ENCODE measurements around the gene PACSIN2.
A peak's percentile ranks its signal among the peaks of the same experiment; 100 is the strongest.

The PACSIN2 gene

GRCh38 chr22:42862045-42862734, 152.8 kb downstream of the PACSIN2 start:
- no peak for DNase-seq (ENCODE audit: low read depth in 2 of 2)

GRCh38 chr22:42860968-42861367, 154.0 kb downstream of the PACSIN2 start:
- DNase-seq (ENCODE audit: low read depth in 2 of 2), result no peak

DNA sequence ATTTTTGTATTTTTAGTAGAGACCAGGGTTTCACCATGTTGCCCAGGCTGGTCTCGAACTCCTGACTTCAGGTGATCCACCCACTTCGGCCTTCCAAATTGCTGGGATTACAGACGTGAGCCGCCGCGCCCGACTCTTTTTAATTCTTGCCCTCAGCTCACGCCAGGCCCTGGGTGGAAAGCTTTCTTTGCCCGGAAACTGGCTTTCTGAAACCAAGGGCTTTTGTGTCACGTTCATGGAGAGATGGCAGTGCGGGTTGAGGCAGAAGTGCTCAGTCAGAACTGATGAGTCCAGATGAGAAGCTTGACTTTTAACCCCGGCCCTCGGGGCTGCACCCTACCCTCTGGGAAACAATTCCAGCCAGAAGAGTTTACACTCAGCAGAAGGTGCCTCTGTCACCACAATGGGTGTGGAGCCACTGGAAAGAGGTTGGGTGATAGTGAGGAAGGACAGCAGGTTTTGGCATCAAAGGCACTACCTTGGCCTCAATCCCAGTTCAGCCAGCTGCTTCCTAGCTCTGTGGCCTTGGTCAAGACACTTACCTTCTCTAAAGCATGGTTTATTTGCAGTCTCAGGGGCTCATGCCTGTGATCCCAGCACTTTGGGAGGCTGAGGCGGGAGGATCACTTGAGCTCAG, 157.0 kb downstream of the PACSIN2 start:
- no peak for DNase-seq (ENCODE audit: low read depth in 2 of 2)

DNA sequence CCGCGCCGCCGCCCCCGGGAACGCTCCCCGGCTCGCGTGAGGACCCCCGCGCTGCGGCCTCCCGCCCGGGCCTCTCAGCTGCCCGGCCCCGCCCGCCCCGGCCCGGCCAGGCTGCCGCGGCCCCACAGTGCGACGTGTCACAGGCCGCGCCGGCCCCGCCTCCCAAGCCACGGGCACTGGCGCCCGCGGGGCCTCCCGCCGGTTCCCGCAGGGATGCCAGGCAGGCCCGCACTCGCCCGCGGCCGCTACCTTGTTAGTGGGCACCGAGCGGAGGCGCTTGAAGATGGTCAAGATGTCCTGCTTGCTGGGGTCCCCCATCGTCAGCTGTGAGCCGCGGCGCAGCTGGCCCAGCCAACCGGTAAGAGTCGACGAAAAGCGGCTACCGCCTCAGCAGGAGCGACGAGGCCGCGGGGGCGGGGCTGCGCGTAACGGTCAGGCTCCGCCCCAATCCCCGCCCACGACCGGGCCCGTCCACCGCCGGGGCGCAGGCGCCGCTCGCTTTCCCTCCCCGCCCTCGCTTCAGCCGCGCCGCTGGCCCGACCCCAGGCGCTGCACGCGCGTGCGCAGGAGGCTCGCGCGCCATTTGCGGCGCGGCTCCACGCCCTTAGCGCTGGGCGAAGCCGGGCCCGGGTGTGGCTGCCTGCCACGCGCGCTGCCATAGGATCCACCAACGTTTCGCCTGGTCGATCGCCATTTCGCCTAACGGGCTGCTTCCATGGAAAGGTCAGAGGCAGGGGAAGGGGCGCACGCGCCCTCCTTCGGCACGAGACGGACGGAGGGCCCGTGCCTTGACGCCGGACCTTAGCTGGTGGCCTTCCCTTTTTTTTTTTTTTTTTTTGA, 157.9 kb downstream of the PACSIN2 start, which contains the start of gene ARFGAP3:
TSS of gene ARFGAP3 (minus strand) at position 409 of the 840 bp plus-strand sequence. CDS start at position 318, 91 bp downstream.
- peak; percentile 88 to 95 for DNase-seq (ENCODE audit: low read depth in 2 of 2)

DNA sequence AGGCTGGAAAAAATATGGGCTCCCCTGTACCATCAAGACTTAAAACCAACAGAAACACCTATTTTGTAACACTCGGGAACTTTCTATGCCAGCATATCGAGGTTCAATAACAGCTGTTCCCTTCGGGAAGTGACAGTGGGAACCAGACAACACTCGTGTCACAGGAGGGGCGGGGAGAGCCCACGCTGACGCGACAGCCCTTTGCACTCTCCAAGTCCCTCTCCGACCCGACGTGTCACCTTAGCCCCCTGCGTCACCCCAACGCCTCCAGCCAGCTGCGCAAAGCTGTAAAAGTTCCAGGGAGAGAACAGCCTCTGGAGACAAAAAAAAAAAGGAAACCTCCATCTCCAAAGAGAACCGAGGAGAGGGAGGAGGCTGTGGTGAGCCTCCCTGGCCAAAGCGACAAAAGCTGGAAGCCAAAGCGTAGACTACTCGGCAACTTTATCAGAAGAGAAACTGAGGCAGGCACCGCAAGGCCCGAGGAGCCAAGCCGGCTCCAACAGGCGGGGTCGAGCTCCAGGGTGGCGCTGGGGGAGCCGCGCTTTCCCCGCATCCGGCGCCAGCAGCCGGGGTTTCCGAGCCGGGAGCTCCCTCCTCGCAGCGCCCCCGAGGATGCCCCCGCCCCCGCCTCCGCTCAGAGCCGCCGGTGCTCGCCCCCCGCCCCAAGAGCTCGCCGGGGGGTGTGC, 158.6 kb downstream of the PACSIN2 start:
- DNase-seq (ENCODE audit: low read depth in 2 of 2), result peak; percentile 21 to 22

- no peak for DNase-seq (ENCODE audit: low read depth in 2 of 2)
Measured at GRCh38 chr22:42855721-42856120, 159.2 kb downstream of the PACSIN2 start.

DNA sequence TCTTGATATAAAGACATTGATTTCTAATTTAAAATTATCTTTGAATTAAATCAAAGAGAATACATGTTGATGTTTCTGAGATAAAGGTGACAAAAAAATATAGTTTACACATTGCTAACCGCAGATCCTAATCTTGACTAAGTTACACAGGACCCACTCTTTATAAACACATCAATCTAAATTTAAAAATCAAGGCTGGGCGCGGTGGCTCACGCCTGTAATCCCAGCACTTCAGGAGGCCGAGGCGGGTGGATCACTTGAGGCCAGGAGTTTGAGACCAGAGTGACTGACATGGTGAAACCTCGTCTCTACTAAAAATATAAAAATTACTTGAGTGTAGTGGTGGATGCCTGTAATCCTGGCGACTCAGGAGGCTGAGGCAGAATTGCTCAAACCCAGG, 159.7 kb downstream of the PACSIN2 start:
- DNase-seq (ENCODE audit: low read depth in 2 of 2), result no peak

GRCh38 chr22:42848941-42849550, 165.9 kb downstream of the PACSIN2 start:
- DNase-seq (ENCODE audit: low read depth in 2 of 2), result no peak

DNA sequence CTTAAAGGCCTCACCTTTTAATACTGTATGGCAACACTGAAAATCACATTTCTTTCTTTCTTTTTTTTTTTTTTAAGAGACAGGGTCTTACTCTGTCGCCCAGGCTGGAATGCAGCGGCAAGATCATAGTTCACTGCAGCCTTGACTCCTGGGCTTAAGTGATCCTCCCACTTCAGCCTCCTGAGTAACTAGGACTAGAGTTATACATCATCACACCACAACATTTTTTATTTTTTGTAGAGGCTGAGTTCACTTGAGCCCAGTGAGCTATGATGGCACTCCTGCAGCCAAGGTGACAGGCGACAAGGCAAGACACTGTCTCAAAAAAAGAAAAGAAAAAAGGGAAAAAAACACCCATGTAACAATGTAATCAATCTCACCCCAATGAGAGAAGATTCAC, 167.8 kb downstream of the PACSIN2 start:
- DNase-seq (ENCODE audit: low read depth in 2 of 2), result no peak

GRCh38 chr22:42844756-42845155, 170.2 kb downstream of the PACSIN2 start:
- no peak for DNase-seq (ENCODE audit: low read depth in 2 of 2)

DNA sequence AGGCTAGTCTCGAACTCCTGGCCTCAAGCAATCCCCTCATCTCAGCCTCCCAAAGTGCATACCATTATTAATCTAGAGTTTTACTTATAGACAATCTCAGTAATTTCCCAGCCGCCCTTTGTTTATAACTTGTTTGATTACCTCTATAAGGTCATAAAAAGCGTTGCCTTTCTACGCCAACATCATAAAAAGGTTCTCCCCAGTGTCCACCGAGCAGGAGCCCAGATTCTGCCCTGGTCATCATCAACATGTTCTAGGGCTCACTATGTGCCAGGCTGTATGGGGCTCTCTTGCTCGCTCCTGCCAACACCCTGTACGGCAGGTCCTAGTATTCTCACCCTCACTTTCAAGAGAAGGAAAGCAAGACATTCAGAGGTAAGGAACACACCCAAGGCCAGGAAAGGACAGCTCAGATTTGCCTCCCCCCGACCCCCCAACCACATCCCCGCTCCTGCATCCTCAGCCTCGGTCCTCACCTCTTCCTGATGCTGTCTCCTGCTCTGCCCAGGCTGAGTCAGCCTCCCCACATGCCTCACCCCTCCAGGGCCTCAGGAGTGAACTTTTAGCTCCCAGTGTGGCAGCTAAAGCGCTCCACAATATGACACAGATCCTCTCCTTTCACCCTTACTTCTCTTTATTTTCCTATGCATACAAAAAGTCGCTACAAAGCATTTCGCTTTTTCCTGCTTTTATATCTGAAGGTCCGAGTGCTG, 172.1 kb downstream of the PACSIN2 start:
- no peak for DNase-seq (ENCODE audit: low read depth in 2 of 2)

DNA sequence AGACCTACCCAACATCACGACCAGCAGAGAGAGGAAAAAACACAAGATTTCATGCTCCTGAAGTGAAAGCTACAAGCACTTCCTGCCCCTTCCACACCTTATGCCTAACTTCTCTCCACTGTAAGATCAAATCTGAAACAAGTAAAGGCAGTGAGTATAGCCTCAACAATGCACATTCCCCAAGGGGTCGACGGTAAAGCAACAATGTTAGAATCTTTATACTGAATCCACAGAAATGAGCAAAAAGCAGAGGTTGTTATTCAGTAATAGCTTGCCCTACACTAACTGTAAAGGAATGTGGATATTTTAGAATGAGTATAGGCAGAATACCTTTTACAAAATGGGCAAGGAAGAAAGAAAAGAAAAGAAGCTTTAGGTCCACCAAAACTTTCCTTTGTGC, 173.5 kb downstream of the PACSIN2 start:
- DNase-seq (ENCODE audit: low read depth in 2 of 2), result no peak

- no peak for DNase-seq (ENCODE audit: low read depth in 2 of 2)
Measured at GRCh38 chr22:42837556-42837955, 177.4 kb downstream of the PACSIN2 start.

DNA sequence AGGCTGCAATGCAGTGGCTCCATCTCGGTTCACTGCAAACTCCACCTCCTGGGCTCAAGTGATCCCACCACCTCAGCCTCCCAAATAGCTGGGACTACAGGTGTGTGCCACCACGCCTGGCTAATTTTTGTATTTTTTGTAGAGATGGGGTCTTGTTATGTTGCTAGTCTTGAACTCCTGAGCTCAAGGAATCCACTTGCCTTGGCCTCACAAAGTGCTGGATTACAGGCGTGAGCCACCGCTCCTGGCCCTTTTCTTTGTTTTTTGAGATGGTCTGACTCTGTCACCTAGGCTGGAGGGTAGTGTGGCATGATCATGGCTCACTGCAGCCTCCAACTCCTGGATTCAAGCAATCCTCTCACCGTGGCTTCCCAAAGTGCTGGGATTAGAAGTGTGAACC, 178.9 kb downstream of the PACSIN2 start:
- no peak for DNase-seq (ENCODE audit: low read depth in 2 of 2)

GRCh38 chr22:42834177-42834949, 180.6 kb downstream of the PACSIN2 start:
- DNase-seq (ENCODE audit: low read depth in 2 of 2), result no peak

- no peak for DNase-seq (ENCODE audit: low read depth in 2 of 2)
Measured at GRCh38 chr22:42833104-42833503, 181.8 kb downstream of the PACSIN2 start.

DNA sequence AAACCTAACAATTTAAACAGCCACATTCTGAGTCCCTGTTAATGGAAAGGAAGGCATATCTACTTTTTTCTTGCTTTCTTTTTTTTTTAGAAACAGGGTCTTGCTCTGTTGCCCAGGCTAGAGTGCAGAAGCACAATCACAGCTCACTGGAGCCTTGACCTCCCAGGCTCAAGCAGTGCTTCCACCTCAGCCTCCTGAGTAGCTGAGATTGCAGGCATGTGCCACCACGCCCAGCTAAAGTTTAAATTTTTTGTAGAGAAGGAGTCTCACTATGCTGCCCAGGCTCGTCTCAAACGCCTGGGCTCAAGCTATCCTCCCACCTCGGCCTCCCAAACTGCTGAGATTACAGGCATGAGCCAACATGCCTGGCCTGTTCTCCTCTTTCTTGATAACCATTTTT, 183.2 kb downstream of the PACSIN2 start:
- no peak for DNase-seq (ENCODE audit: low read depth in 2 of 2)

GRCh38 chr22:42830161-42830560, 184.8 kb downstream of the PACSIN2 start:
- DNase-seq (ENCODE audit: low read depth in 2 of 2), result no peak

- no peak for DNase-seq (ENCODE audit: low read depth in 2 of 2)
Measured at GRCh38 chr22:42829302-42829701, 185.6 kb downstream of the PACSIN2 start.

DNA sequence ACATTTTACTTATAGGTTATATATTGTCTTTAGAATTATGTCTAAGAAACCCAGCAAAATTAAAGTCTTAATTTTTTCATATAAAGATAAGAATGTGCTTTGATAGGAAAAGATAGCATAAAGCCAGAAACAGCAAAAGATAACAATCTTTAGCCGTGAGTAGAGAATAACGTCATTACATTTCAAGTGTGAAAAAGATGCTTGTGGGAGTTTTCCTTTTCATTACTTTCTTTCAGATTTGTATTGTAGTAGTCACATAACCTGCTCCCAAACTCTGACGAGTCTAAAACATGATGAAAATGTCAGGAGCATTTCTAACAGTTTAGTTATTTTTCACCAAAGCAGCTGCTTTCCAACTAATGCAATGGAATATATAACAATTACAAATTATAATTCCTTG, 189.2 kb downstream of the PACSIN2 start:
- DNase-seq (ENCODE audit: low read depth in 2 of 2), result no peak
